ENCODE data around the gene PKLR. TPM values are rescaled to one million over a fixed set of nuclear protein-coding genes. Genes with fewer than 3 reads are reported as not detected.
A peak's percentile ranks its signal among the peaks of the same experiment; 100 is the strongest.

PKLR gene
- total RNA-seq, 1 donor from 2014 or later, result not detected

- peak within 1 kb of the TSS; percentile 82 to 83 for H3K4me3 ChIP-seq
- H3K27ac ChIP-seq, result peak within 1 kb of the TSS; percentile 97 to 98
- H3K4me1 ChIP-seq, result peaks cover 14 to 22% of the 10 kb centered on the region in 2 donors
- peak in 1 of 2 donors; percentile 94 for DNase-seq (ENCODE audit: low spot score in 2 of 2)
- no peaks in the 10 kb centered on the region for H3K27me3 ChIP-seq
- peak in 1 of 3 experiments; percentile 14 for TF ChIP-seq CTCF (IDR thresholded peaks at IDR 0.05)
- H3K9me3 ChIP-seq, result no peaks in the 10 kb centered on the region
- intact Hi-C loops (cut with DNase I), result loop anchor here (1.0 to 5.0 kb wide), 3 partner anchors 22 to 122 kb away; partner anchors contain the start of gene HCN3
- H3K36me3 ChIP-seq, result peaks cover 6 to 22% of the 10 kb centered on the region in 2 donors
Measured at GRCh38 chr1:155255243-155256007, 45.8 kb downstream of the PKLR start, which contains the start of gene ENTREP3. Gene ENTREP3, minus strand, starts transcription at chr1:155255483. Its CDS starts 606 bp downstream, at chr1:155254877.

- peaks cover 16 to 27% of the 10 kb centered on the region in 2 donors for H3K4me1 ChIP-seq
- H3K9me3 ChIP-seq, result no peaks in the 10 kb centered on the region
- peak overlapping the region; percentile 82 to 83 for H3K4me3 ChIP-seq
- H3K36me3 ChIP-seq, result peaks cover 6 to 16% of the 10 kb centered on the region in 2 donors
- TF ChIP-seq CTCF (IDR thresholded peaks at IDR 0.05), result no peak
- H3K27ac ChIP-seq, result peak overlapping the region; percentile 97 to 98
- intact Hi-C loops (cut with DNase I), result loop anchor here (1.0 to 5.0 kb wide), 3 partner anchors 23 to 123 kb away; partner anchors contain the start of gene HCN3
- DNase-seq (ENCODE audit: low spot score in 2 of 2), result no peak
- no peaks in the 10 kb centered on the region for H3K27me3 ChIP-seq
Measured at GRCh38 chr1:155254714-155255242, 46.5 kb downstream of the PKLR start.

GRCh38 chr1:155254228-155254713 lies 47.0 kb downstream of the PKLR start:
- DNase-seq (ENCODE audit: low spot score in 2 of 2), result no peak
- TF ChIP-seq CTCF (IDR thresholded peaks at IDR 0.05), result no peak
- H3K9me3 ChIP-seq, result no peaks in the 10 kb centered on the region
- intact Hi-C loops (cut with DNase I), result no loop called here
- H3K36me3 ChIP-seq, result peaks cover 6 to 12% of the 10 kb centered on the region in 2 donors
- H3K4me1 ChIP-seq, result peaks cover 16 to 27% of the 10 kb centered on the region in 2 donors
- H3K4me3 ChIP-seq, result peak overlapping the region; percentile 82 to 83
- H3K27ac ChIP-seq, result peak overlapping the region; percentile 97 to 98
- H3K27me3 ChIP-seq, result no peaks in the 10 kb centered on the region

GRCh38 chr1:155253797-155254196 lies 47.4 kb downstream of the PKLR start:
- Histone ChIP-seq H3K27me3 (no peaks in the 10 kb centered on the region), H3K4me1 (peaks cover 16 to 27% of the 10 kb centered on the region in 2 donors), H3K9me3 (no peaks in the 10 kb centered on the region), H3K27ac (peak overlapping the region; percentile 97 to 98), H3K36me3 (peaks cover 6 to 11% of the 10 kb centered on the region in 2 donors), H3K4me3 (peak overlapping the region; percentile 82 to 83)
- DNase-seq (ENCODE audit: low spot score in 2 of 2), result no peak
- intact Hi-C loops (cut with DNase I), result no loop called here
- TF ChIP-seq CTCF (IDR thresholded peaks at IDR 0.05), result no peak

- Histone ChIP-seq H3K9me3 (no peaks in the 10 kb centered on the region), H3K27me3 (no peaks in the 10 kb centered on the region), H3K4me3 (peak overlapping the region in 1 of 2 donors; percentile 82), H3K36me3 (peaks cover 10 to 12% of the 10 kb centered on the region in 2 donors), H3K4me1 (peaks cover 16 to 27% of the 10 kb centered on the region in 2 donors), H3K27ac (no peak overlapping the region)
- DNase-seq (ENCODE audit: low spot score in 2 of 2), result no peak
- no peak for TF ChIP-seq CTCF (IDR thresholded peaks at IDR 0.05)
- intact Hi-C loops (cut with DNase I), result no loop called here
Measured at GRCh38 chr1:155253208-155253607, 48.0 kb downstream of the PKLR start.
